GM20000 (cell line): Measurements from ENCODE around the gene GPSM1.

Experiments used
- DNase-seq: peaks from one replicate; pipeline ENCODE4 v3.0.0; 2012; ENCODE audit warnings: low spot score
- TF ChIP-seq, protein P1 (sequence below): IDR thresholded peaks from 2 replicates; pipeline ENCODE4 v1.5.1; 2012; ENCODE audit warnings: mild to moderate bottlenecking, control low read depth; ENCODE audit errors: extremely low read depth, missing control alignments

Gene GPSM1

GRCh38 chr9:136344544-136345280 lies 17.4 kb downstream of the GPSM1 start:
- DNase-seq = no peak
- TF ChIP-seq, protein P1, sequence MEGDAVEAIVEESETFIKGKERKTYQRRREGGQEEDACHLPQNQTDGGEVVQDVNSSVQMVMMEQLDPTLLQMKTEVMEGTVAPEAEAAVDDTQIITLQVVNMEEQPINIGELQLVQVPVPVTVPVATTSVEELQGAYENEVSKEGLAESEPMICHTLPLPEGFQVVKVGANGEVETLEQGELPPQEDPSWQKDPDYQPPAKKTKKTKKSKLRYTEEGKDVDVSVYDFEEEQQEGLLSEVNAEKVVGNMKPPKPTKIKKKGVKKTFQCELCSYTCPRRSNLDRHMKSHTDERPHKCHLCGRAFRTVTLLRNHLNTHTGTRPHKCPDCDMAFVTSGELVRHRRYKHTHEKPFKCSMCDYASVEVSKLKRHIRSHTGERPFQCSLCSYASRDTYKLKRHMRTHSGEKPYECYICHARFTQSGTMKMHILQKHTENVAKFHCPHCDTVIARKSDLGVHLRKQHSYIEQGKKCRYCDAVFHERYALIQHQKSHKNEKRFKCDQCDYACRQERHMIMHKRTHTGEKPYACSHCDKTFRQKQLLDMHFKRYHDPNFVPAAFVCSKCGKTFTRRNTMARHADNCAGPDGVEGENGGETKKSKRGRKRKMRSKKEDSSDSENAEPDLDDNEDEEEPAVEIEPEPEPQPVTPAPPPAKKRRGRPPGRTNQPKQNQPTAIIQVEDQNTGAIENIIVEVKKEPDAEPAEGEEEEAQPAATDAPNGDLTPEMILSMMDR = no peak

DNA sequence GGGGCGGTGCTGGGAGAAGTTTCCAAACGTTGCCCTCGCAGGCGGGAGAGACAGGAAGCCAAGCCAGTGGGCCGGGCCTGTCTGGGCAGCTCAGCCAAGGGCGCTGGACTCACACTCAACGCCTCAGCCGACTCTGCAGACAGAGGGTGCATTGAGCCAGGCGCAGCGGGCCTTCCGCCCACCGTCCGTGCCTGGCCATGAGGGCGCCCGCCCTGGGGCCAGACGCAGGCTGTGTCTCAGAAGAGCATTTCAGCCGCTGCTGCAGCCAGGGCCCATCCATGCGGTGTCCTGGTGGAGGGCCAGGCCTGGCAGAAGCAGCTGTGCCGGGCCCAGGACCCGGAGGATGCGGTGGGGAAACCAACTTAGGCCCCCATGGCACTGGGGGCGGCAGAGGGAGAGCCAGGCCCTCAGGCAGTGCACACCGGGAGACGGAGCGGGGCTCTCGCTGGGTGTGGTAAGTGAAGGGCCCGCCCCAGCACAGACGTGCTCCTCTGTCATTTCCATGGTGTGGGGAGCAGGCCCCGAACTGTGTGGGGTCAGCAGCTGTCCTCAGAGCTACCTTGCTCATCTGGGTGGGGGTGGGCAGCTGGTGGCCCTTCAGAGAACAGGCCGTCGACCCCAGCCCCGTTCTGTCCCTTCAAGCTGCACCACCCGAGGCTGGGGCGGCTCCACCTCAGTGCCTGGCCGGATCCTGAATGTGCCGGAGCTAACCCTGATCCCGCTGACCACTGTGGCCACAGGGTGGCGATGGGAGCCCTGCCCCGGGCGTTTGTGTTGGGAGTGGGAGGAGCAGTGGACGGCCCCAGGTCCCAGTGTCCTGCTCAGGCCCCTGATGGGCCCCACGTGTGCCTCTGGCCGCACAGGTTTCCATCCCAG lies 18.2 kb downstream of the GPSM1 start:
- no peak for DNase-seq
- TF ChIP-seq, protein P1 = no peak

GRCh38 chr9:136346157-136346481 lies 18.8 kb downstream of the GPSM1 start:
- DNase-seq = no peak
- TF ChIP-seq, protein P1 = no peak

DNA sequence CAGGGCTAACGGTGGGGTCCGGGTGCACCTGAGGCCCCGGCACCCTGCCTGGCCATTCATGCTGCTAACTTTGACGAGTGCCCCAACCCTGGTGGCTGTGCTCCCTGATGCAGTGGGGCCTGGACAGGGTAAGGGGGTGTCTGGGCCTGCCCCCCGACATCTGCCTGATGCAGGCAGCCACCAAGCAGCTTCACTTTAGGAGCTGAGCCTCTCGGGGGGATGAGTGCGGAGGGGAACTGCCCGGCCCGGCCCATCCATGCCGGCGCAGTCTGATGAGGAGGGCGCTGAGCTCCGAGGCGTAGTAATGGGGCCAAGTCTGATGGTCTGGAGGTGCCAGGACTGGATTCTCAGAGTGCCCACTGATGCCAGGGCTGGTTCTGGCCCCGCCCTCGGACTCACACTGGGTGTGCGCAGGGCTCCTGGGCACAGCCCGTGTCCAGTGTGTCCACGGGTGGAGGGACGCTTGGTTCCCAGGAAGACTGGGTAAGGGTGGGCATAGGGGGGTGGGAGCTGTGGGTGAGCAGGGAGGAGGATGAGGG lies 19.7 kb downstream of the GPSM1 start:
- TF ChIP-seq, protein P1 = no peak
- no peak for DNase-seq

GRCh38 chr9:136347472-136348256 lies 20.3 kb downstream of the GPSM1 start:
- DNase-seq = no peak
- TF ChIP-seq, protein P1 = no peak

DNA sequence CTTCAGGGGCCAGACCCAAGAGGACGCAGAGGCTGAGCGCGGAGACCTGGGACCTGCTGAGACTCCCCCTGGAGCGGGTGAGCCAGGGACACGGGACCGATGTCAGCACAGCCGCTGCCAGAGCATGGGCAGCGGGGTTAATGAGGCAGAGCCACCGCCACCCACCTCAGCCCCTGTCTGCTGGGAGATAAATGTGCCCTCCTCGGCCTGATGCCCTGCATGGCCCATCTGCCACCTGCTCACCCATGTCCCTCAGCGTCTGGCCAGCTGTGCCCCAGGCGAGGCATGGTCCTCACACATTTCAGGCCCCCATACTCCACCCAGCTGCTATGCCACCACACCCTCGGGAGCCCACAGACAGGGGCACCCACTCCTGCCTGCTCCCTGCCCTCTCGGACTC lies 21.4 kb downstream of the GPSM1 start:
- DNase-seq = no peak
- TF ChIP-seq, protein P1 = no peak
